Neural progenitor cell (in vitro differentiated cells): ENCODE results near the gene AXL.

Source experiments
- EZH2 ChIP-seq: fragments of 200-600 bp; sonication (generic); IDR thresholded peaks from 2 replicates; pipeline ENCODE4 v1.6.1; 2017; ENCODE audit warnings: antibody characterized with exemption, mild to moderate bottlenecking, moderate library complexity
- EZH2phosphoT487 ChIP-seq: fragments of 200-600 bp; sonication (generic); IDR thresholded peaks from 2 replicates; pipeline ENCODE4 v1.6.1; 2017; ENCODE audit warnings: antibody characterized with exemption
- TF ChIP-seq, protein P1 (sequence below): fragments of 200-600 bp; sonication (generic); IDR thresholded peaks from 2 replicates; pipeline ENCODE4 v1.5.1; 2017; ENCODE audit warnings: antibody characterized with exemption, mild to moderate bottlenecking

DNA sequence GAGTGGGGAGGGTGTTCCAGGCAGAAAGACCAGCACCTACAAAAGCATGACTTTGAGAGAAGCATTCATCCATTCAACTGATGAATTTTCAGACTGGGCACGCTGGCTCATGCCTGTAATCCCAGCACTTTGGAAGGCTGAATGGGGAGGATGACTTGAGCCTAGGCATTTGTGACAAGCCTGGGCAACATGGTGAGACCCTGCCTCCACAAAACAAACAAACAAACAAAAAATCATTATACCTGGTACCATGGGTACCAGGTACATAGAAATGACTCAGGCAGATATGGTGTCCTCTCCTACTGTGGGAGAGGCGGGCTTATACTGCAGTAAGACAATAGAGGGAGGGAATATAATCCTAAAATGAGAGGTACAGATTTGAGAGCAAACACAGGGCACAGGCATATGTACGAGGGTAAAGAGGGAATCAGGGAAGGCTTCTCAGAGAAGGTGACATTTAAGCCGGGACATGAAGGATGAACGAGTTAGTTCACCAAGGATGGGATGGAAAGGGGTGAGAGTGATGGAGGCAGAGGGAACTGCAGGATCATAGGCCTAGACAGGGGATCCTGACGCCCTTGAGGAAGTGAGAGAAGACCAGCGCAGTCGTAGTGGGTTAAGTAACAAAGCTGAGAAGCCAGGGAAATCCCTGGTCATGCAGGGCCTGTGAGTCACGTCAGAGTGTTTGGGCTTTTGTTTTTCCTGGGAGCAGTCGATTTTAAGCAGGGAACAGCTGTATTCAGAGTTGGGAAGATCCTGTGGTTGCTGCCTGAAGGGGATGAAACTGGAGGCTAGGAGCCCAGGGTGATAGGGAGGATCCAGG lies 23.1 kb upstream of the AXL start:
- TF ChIP-seq, protein P1, sequence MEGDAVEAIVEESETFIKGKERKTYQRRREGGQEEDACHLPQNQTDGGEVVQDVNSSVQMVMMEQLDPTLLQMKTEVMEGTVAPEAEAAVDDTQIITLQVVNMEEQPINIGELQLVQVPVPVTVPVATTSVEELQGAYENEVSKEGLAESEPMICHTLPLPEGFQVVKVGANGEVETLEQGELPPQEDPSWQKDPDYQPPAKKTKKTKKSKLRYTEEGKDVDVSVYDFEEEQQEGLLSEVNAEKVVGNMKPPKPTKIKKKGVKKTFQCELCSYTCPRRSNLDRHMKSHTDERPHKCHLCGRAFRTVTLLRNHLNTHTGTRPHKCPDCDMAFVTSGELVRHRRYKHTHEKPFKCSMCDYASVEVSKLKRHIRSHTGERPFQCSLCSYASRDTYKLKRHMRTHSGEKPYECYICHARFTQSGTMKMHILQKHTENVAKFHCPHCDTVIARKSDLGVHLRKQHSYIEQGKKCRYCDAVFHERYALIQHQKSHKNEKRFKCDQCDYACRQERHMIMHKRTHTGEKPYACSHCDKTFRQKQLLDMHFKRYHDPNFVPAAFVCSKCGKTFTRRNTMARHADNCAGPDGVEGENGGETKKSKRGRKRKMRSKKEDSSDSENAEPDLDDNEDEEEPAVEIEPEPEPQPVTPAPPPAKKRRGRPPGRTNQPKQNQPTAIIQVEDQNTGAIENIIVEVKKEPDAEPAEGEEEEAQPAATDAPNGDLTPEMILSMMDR = no peak
- TF ChIP-seq EZH2 (no peak), EZH2phosphoT487 (no peak)
